T-helper 17 cell (primary cell): ENCODE results near the gene GPRC6A. TPM values are rescaled to one million over a fixed set of nuclear protein-coding genes. Genes with fewer than 3 reads are reported as not detected.

Source experiments
- ATAC-seq: fragments of 150-1000 bp; cut with Tn5 transposase; 2 replicates; pipeline ENCODE4 v1.10.0; 2021; ENCODE audit warnings: mild to moderate bottlenecking, moderate library complexity
- DNase-seq, 3 donors: peaks; one replicate each; pipeline versions ENCODE4 v3.0.0 to v3.0.0-alpha.2; 2020 to 2021
- H3K9me3 ChIP-seq: one replicate; pipeline ENCODE4 v1.7.0; 2013; ENCODE audit warnings: low read length, mild to moderate bottlenecking; ENCODE audit not compliant: control insufficient read depth, poor library complexity, severe bottlenecking
- H3K27ac Mint-ChIP-seq: one replicate; pipeline ENCODE4 v1.8.0; 2022; ENCODE audit warnings: mild to moderate bottlenecking, moderate library complexity, mixed read lengths
- H3K27me3 Mint-ChIP-seq: one replicate; pipeline ENCODE4 v1.8.0; 2022; ENCODE audit warnings: mixed read lengths
- H3K36me3 Mint-ChIP-seq: one replicate; pipeline ENCODE4 v1.8.0; 2022; ENCODE audit warnings: low read depth, mixed read lengths
- H3K4me1 Mint-ChIP-seq: one replicate; pipeline ENCODE4 v1.8.0; 2022; ENCODE audit warnings: mild to moderate bottlenecking, mixed read lengths
- H3K4me3 Mint-ChIP-seq: one replicate; pipeline ENCODE4 v1.8.0; 2022; ENCODE audit warnings: mild to moderate bottlenecking, moderate library complexity, mixed read lengths
- total RNA-seq, 4 donors: library from RNA in 2 of 4; stranded (reverse) in 2 of 4; gene quantifications; one replicate each; pipeline ENCODE4 v1.2.3 and lab custom pipeline; 2022 to 2026

Gene GPRC6A
- total RNA-seq, 2 donors from 2014 or later, result not detected

GRCh38 chr6:116764961-116765841 is 63.7 kb downstream of the GPRC6A start, which contains the start of gene FAM162B:
FAM162B (minus strand) TSS chr6:116765719; CDS start chr6:116765576, 143 bp downstream.
- Mint-ChIP-seq H3K4me3 (peak within 1 kb of the TSS; percentile 89), H3K27ac (peak within 1 kb of the TSS; percentile 48), H3K36me3 (peaks cover 10% of the 10 kb centered on the region), H3K4me1 (peaks cover 8% of the 10 kb centered on the region), H3K27me3 (peaks cover 69% of the 10 kb centered on the region)
- ATAC-seq, result no peak
- no peak for DNase-seq
- H3K9me3 ChIP-seq, result no peaks in the 10 kb centered on the region

- Mint-ChIP-seq H3K4me3 (peak overlapping the region; percentile 59), H3K27me3 (peaks cover 69% of the 10 kb centered on the region)
- no peak for ATAC-seq
Measured at GRCh38 chr6:116764629-116764960, 64.3 kb downstream of the GPRC6A start.

GRCh38 chr6:116763906-116764628 is 64.8 kb downstream of the GPRC6A start:
- Mint-ChIP-seq H3K4me3 (no peak overlapping the region), H3K4me1 (peaks cover 8% of the 10 kb centered on the region), H3K27me3 (peaks cover 66% of the 10 kb centered on the region), H3K36me3 (peaks cover 12% of the 10 kb centered on the region), H3K27ac (no peak overlapping the region)
- ATAC-seq (no peak), DNase-seq (no peak)
- no peaks in the 10 kb centered on the region for H3K9me3 ChIP-seq

More at GRCh38 chr6:116764629-116764960, 64.3 kb downstream of the GPRC6A start:
- H3K9me3 ChIP-seq, result no peaks in the 10 kb centered on the region
- DNase-seq, result peak in 1 of 3 donors; percentile 7
- Mint-ChIP-seq H3K36me3 (peaks cover 12% of the 10 kb centered on the region), H3K4me1 (peaks cover 8% of the 10 kb centered on the region), H3K27ac (no peak overlapping the region)

- DNase-seq (no peak), ATAC-seq (no peak)
- H3K4me1 Mint-ChIP-seq, result peaks cover 8% of the 10 kb centered on the region
- no peaks in the 10 kb centered on the region for H3K9me3 ChIP-seq
- H3K4me3 Mint-ChIP-seq, result no peak overlapping the region
- peaks cover 12% of the 10 kb centered on the region for H3K36me3 Mint-ChIP-seq
- peaks cover 58% of the 10 kb centered on the region for H3K27me3 Mint-ChIP-seq
- no peak overlapping the region for H3K27ac Mint-ChIP-seq
Measured at GRCh38 chr6:116763048-116763447, 65.8 kb downstream of the GPRC6A start.

GRCh38 chr6:116762235-116762634 is 66.6 kb downstream of the GPRC6A start:
- Mint-ChIP-seq H3K36me3 (peaks cover 12% of the 10 kb centered on the region), H3K4me3 (no peak overlapping the region), H3K4me1 (peaks cover 8% of the 10 kb centered on the region), H3K27ac (no peak overlapping the region), H3K27me3 (peaks cover 61% of the 10 kb centered on the region)
- ATAC-seq (no peak), DNase-seq (no peak)
- H3K9me3 ChIP-seq, result no peaks in the 10 kb centered on the region

- Mint-ChIP-seq H3K36me3 (peaks cover 12% of the 10 kb centered on the region), H3K4me3 (no peak overlapping the region), H3K4me1 (peaks cover 8% of the 10 kb centered on the region), H3K27ac (no peak overlapping the region), H3K27me3 (peaks cover 56% of the 10 kb centered on the region)
- ATAC-seq (no peak), DNase-seq (no peak)
- H3K9me3 ChIP-seq, result no peaks in the 10 kb centered on the region
Measured at GRCh38 chr6:116761779-116762178, 67.1 kb downstream of the GPRC6A start.

- DNase-seq (no peak), ATAC-seq (no peak)
- Mint-ChIP-seq H3K4me3 (no peak overlapping the region), H3K36me3 (peaks cover 4% of the 10 kb centered on the region), H3K27ac (no peak overlapping the region), H3K27me3 (peaks cover 7% of the 10 kb centered on the region), H3K4me1 (peaks cover 3% of the 10 kb centered on the region)
- no peaks in the 10 kb centered on the region for H3K9me3 ChIP-seq
Measured at GRCh38 chr6:116745176-116745575, 83.7 kb downstream of the GPRC6A start.

Other genes starting within 250 kb of the GPRC6A start
- gene RSPH4A, start 212.6 kb downstream of the GPRC6A start, total RNA-seq, result under 1 TPM; 0.60 to 0.67 TPM
- gene ZUP1, start 160.3 kb downstream of the GPRC6A start, total RNA-seq, result 10 to 100 TPM; 12.9 to 18.0 TPM
- gene KPNA5, start 147.9 kb downstream of the GPRC6A start, total RNA-seq, result 10 to 100 TPM; 32.7 to 36.3 TPM
- gene FAM162B, start 63.4 kb downstream of the GPRC6A start, total RNA-seq, result not detected
- not detected for gene RFX6, start 48.2 kb upstream of the GPRC6A start, total RNA-seq